H1 (cell line): ENCODE results near the gene SLC27A4. TPM values are rescaled to one million over a fixed set of nuclear protein-coding genes. Genes with fewer than 3 reads are reported as not detected.

Experiments
- microRNA counts: library from miRNA; unstranded; fragments of <30 nt; microRNA quantifications from one replicate; lab custom pipeline; 2015
- microRNA-seq, 2 experiments: library from miRNA; unstranded; fragments of <30 nt; microRNA quantifications; one replicate each; pipeline versions ENCODE4 to v1.2.0, GENCODE V29; 2016 to 2020; ENCODE audit warnings: borderline microRNAs expressed in 2 of 2, borderline number of aligned reads in 2 of 2, borderline replicate concordance in 1 of 2
- polyA plus RNA-seq, 7 experiments: library from polyadenylated mRNA; depleted of rRNA in 3 of 7; stranded (reverse) in 5 of 7; unstranded in 2 of 7; fragments of >200 nt in 5 of 7; fragments of 200-250 nt in 2 of 7; gene quantifications; 1 replicate in 5 of 7; 2 replicates in 1 of 7; 4 replicates in 1 of 7; pipeline versions ENCODE4 v1.2.1 to v1.2.3, GENCODE V29; 2011 to 2013; ENCODE audit warnings: missing spikeins in 2 of 7, mixed read lengths in 2 of 7
- total RNA-seq: library from RNA; stranded (reverse); fragmentation: NEBNext Ultra II Directional; extraction: Animal tissue kit (Norgen Biotek cat#: 25700); gene quantifications from 2 replicates; pipeline ENCODE4 v1.2.1, GENCODE V29; 2021

Gene SLC27A4
- total and polyA plus RNA-seq, 2 of the 8 experiments (the other 6 are each of a cell fraction or from before 2014, with no cell fraction given): 14.9 to 20.5 TPM

MicroRNAs within 50 kb of the gene (microRNA counts, 767-probe panel; counts per million panel counts)
- microRNA hsa-miR-219-2-3p (lab: Ali Mortazavi, UCI): 879 counts per million, percentile 95 among the panel's probes with 10 or more counts

Small RNA genes within 50 kb of the gene (microRNA-seq; reads per million reads assigned to microRNA genes)
- 0 reads per million in 2 experiments for gene MIR219B

Other genes with a start within 250 kb of the SLC27A4 start
- 76.9 and 81.2 TPM in 2 replicates for gene PTGES2, start 212.8 kb upstream of the SLC27A4 start, total RNA-seq
- gene PTGES2, start 212.8 kb upstream of the SLC27A4 start, polyA plus RNA-seq (2011; rRNA removed): 80.7 and 119 TPM in 2 replicates
- gene LCN2, start 191.1 kb upstream of the SLC27A4 start, total RNA-seq: 1.1 and 1.4 TPM in 2 replicates
- 1.6 TPM in 2 replicates for gene LCN2, start 191.1 kb upstream of the SLC27A4 start, polyA plus RNA-seq (2011; rRNA removed)
- 63.1 and 66.4 TPM in 2 replicates for gene BBLN, start 180.3 kb upstream of the SLC27A4 start, total RNA-seq
- 164 and 264 TPM in 2 replicates for gene BBLN, start 180.3 kb upstream of the SLC27A4 start, polyA plus RNA-seq (2011; rRNA removed)
- 103 and 107 TPM in 2 replicates for gene CIZ1, start 149.0 kb upstream of the SLC27A4 start, total RNA-seq
- gene CIZ1, start 149.0 kb upstream of the SLC27A4 start, polyA plus RNA-seq (2011; rRNA removed): 66.0 and 87.0 TPM in 2 replicates
- gene DNM1, start 137.1 kb upstream of the SLC27A4 start, total RNA-seq: 43.7 and 62.7 TPM in 2 replicates
- gene DNM1, start 137.1 kb upstream of the SLC27A4 start, polyA plus RNA-seq (2011; rRNA removed): 34.3 and 55.4 TPM in 2 replicates
- gene GOLGA2, start 64.5 kb upstream of the SLC27A4 start, total RNA-seq: 43.6 and 50.1 TPM in 2 replicates
- 13.1 and 15.9 TPM in 2 replicates for gene GOLGA2, start 64.5 kb upstream of the SLC27A4 start, polyA plus RNA-seq (2011; rRNA removed)
- gene SWI5, start 64.3 kb upstream of the SLC27A4 start, total RNA-seq: 25.5 and 29.0 TPM in 2 replicates
- 54.6 and 59.5 TPM in 2 replicates for gene SWI5, start 64.3 kb upstream of the SLC27A4 start, polyA plus RNA-seq (2011; rRNA removed)
- gene TRUB2, start 18.1 kb upstream of the SLC27A4 start, total RNA-seq: 37.8 and 39.7 TPM in 2 replicates
- 16.4 and 20.7 TPM in 2 replicates for gene TRUB2, start 18.1 kb upstream of the SLC27A4 start, polyA plus RNA-seq (2011; rRNA removed)
- 30.2 and 32.3 TPM in 2 replicates for gene COQ4, start 17.7 kb upstream of the SLC27A4 start, total RNA-seq
- gene COQ4, start 17.7 kb upstream of the SLC27A4 start, polyA plus RNA-seq (2011; rRNA removed): 58.8 and 79.2 TPM in 2 replicates
- gene URM1, start 30.8 kb downstream of the SLC27A4 start, total RNA-seq: 60.5 and 62.3 TPM in 2 replicates
- 58.3 and 71.9 TPM in 2 replicates for gene URM1, start 30.8 kb downstream of the SLC27A4 start, polyA plus RNA-seq (2011; rRNA removed)
- gene CERCAM, start 80.3 kb downstream of the SLC27A4 start, total RNA-seq: 3.1 and 4.0 TPM in 2 replicates
- gene CERCAM, start 80.3 kb downstream of the SLC27A4 start, polyA plus RNA-seq (2011; rRNA removed): 5.2 and 7.2 TPM in 2 replicates
- 17.9 and 19.9 TPM in 2 replicates for gene ODF2, start 115.5 kb downstream of the SLC27A4 start, total RNA-seq
- gene ODF2, start 115.5 kb downstream of the SLC27A4 start, polyA plus RNA-seq (2011; rRNA removed): 5.6 and 7.6 TPM in 2 replicates
- 14.9 and 15.1 TPM in 2 replicates for gene GLE1, start 164.2 kb downstream of the SLC27A4 start, total RNA-seq
- 9.6 and 10.0 TPM in 2 replicates for gene GLE1, start 164.2 kb downstream of the SLC27A4 start, polyA plus RNA-seq (2011; rRNA removed)
- 209 and 216 TPM in 2 replicates for gene SPTAN1, start 212.1 kb downstream of the SLC27A4 start, total RNA-seq
- gene SPTAN1, start 212.1 kb downstream of the SLC27A4 start, polyA plus RNA-seq (2011; rRNA removed): 182 and 242 TPM in 2 replicates